ENCODE measurements around the gene CAV2. TPM values are rescaled to one million over a fixed set of nuclear protein-coding genes. Genes with fewer than 3 reads are reported as not detected.

CAV2 gene
- polyA plus RNA-seq, 1 of the 3 experiments (the other 2 are of a cell fraction): 182 TPM

DNA sequence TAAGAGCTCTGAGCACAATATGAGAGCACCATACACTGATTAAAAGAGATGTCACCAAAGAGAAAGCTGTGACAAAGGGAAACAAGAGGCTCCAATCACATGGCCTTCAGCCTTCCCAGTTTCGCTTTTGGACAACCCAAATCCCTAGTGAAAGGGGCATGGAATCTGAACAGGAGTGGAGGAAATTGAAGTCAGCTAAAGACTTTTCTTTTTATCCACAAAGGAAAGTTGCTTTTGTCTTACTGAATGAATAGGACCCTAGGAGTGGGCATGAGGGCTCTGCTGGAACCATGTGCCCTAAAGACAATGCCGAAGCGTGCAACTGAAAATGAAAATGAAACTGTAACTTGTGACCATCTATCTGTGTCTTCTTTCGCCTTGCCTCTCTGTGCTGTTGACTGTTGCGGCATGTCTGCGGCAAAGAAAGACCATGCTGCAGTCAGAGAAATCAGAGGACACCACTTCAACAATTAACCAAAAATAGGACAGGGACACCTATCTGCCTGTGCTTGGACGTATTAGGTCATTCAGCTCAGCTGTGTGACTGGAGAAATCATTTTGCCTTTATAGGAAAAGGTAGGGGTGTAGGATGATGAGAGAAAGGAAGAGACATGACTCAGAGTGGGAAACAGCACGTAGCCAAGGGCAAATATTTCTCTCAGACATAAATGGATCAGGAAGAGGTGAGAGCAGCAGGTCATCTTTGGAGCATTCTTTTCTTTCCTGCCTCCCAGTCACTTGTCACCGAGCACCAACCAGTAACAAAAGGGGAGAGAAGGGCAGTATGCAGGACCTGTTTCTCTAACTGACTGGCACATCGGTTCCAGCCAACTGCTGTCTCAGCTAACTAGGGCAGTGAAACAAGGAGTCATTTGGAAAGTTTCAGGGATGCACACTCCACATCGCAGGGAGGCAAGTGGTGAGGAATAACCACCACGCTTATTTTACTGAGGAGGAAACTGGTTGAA lies 12.3 kb downstream of the CAV2 start:
- peaks cover 72% of the 10 kb centered on the region for H3F3A ChIP-seq (replicated peaks; ENCODE audit: insufficient read depth)
- peak overlapping the region; percentile 93 to 95 for H3K27ac ChIP-seq (ENCODE audit: low read depth in 2 of 2, low read length in 1 of 2)
- no peaks in the 10 kb centered on the region for H3K9me2 ChIP-seq
- H2AFZ ChIP-seq (ENCODE audit: low read depth): peak overlapping the region; percentile 57
- peaks cover 10 to 57% of the 10 kb centered on the region in 2 experiments for H3K4me1 ChIP-seq (ENCODE audit: control insufficient read depth in 1 of 2, insufficient read depth in 2 of 2, low read depth in 1 of 2, low read length in 1 of 2)
- ChIA-PET CTCF (interaction anchor here (1.9 to 3.7 kb wide), 2 partner anchors 14 to 79 kb away, joined by 4 to 12 read pairs; no protein-coding TSS in a partner anchor), POLR2A (no interaction called here)
- no peak for DNase-seq
- TF ChIP-seq FOSL2 (IDR thresholded peaks at IDR 0.05; ENCODE audit: borderline replicate concordance, low read depth) (peak; percentile 86), RXRA (IDR thresholded peaks at IDR 0.05; ENCODE audit: borderline replicate concordance, low read depth) (peak; percentile 76; the same call in 1 of the 2 replicates), NRF1 (IDR thresholded peaks at IDR 0.05; ENCODE audit: low read depth, low read length) (no peak), NFIC (IDR thresholded peaks at IDR 0.05; ENCODE audit: borderline replicate concordance) (peak; percentile 46), TEAD4 (IDR thresholded peaks at IDR 0.05; ENCODE audit: borderline replicate concordance, insufficient read depth) (0 out of 2 replicates have a peak, but pooled peaks have one; percentile 53), YY1 (IDR thresholded peaks at IDR 0.05; ENCODE audit: low read depth) (peak; percentile 14; the same call in 1 of the 2 replicates), RFX5 (IDR thresholded peaks at IDR 0.05; ENCODE audit: low read length) (no peak), TAF1 (IDR thresholded peaks at IDR 0.05; ENCODE audit: borderline replicate concordance, low read depth, low read length) (peak; percentile 36; the same call in 1 of the 2 replicates), SMC3 (IDR thresholded peaks at IDR 0.05; ENCODE audit: low read depth, low read length) (no peak; the same call in 1 of the 2 replicates), JUND (IDR thresholded peaks at IDR 0.05) (peak; percentile 56; the same call in 1 of the 2 replicates), TCF12 (IDR thresholded peaks at IDR 0.05) (peak; percentile 41; the same call in 1 of the 2 replicates)
- TF ChIP-seq, protein P1, sequence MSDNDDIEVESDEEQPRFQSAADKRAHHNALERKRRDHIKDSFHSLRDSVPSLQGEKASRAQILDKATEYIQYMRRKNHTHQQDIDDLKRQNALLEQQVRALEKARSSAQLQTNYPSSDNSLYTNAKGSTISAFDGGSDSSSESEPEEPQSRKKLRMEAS (IDR thresholded peaks at IDR 0.05; ENCODE audit: low read depth): peak; percentile 98
- TF ChIP-seq, protein P2, sequence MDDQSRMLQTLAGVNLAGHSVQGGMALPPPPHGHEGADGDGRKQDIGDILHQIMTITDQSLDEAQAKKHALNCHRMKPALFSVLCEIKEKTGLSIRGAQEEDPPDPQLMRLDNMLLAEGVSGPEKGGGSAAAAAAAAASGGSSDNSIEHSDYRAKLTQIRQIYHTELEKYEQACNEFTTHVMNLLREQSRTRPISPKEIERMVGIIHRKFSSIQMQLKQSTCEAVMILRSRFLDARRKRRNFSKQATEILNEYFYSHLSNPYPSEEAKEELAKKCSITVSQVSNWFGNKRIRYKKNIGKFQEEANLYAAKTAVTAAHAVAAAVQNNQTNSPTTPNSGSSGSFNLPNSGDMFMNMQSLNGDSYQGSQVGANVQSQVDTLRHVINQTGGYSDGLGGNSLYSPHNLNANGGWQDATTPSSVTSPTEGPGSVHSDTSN (IDR thresholded peaks at IDR 0.05): peak; percentile 58
- H3K4me3 ChIP-seq (ENCODE audit: low read depth in 2 of 2, low read length in 1 of 2): peak overlapping the region; percentile 50 to 54
- no peaks in the 10 kb centered on the region; the same call in 1 of the 2 replicates for H3K9me3 ChIP-seq
- H3K4me2 ChIP-seq: peak overlapping the region; percentile 66
- no peaks in the 10 kb centered on the region for H3K27me3 ChIP-seq (ENCODE audit: insufficient read depth)
- H4K20me1 ChIP-seq (ENCODE audit: insufficient read depth): no peaks in the 10 kb centered on the region
- peak overlapping the region; percentile 67 for H3K9ac ChIP-seq
- H3K36me3 ChIP-seq (replicated peaks in 1 of 2; ENCODE audit: control insufficient read depth in 1 of 2, insufficient read depth in 2 of 2, low read length in 1 of 2): peaks cover 20 to 23% of the 10 kb centered on the region in 2 experiments
- 4% methylated on average over 12 of the region's 12 CpGs for WGBS (ENCODE audit: low lambda C conversion rate)
- peaks cover 11% of the 10 kb centered on the region for H3K79me2 ChIP-seq (ENCODE audit: insufficient read depth)

DNA sequence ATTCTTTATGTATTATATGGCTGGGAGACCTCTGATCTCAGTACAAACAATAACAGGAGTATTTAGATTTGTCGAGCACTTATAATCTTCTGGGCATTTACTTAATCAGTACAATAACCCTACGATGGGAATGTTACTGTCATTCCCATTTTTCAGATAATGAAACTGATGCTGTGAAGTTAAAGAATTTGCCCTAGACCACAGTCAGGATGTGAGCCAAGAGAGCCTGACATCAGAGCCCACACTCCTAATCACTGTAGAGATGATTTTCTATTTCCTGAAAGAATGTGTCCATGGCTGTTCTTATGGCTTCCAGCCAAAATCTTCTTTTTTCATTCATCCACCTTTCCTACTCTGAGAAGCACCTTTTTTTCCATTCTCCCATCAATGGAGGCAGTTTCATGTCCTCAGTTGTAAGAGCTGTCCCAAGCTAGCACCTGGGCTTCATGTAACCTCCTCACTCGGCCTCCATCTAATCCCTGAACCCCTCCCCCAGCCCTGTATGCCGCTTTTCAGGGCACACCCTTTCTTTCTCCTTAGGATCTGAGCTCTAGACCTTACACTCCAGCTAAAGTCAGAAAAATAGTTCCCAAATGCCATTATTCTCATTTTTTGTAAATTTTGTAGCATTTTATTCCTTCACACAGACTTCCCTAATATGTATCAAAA lies 13.1 kb downstream of the CAV2 start:
- WGBS (ENCODE audit: low lambda C conversion rate): 18% methylated on average over 4 of the region's 4 CpGs
- Histone ChIP-seq H3K79me2 (ENCODE audit: insufficient read depth) (peaks cover 3% of the 10 kb centered on the region; the same call in 1 of the 2 replicates), H3K27ac (ENCODE audit: low read depth in 2 of 2, low read length in 1 of 2) (peak overlapping the region; percentile 93 to 95), H3K27me3 (ENCODE audit: insufficient read depth) (no peaks in the 10 kb centered on the region), H3K36me3 (replicated peaks in 1 of 2; ENCODE audit: control insufficient read depth in 1 of 2, insufficient read depth in 2 of 2, low read length in 1 of 2) (peaks cover 14 to 16% of the 10 kb centered on the region in 2 experiments), H4K20me1 (ENCODE audit: insufficient read depth) (no peaks in the 10 kb centered on the region), H3K9me3 (no peaks in the 10 kb centered on the region; the same call in 1 of the 2 replicates), H3K9me2 (no peaks in the 10 kb centered on the region), H3K4me2 (peak overlapping the region; percentile 66), H3K4me1 (ENCODE audit: control insufficient read depth in 1 of 2, insufficient read depth in 2 of 2, low read depth in 1 of 2, low read length in 1 of 2) (peaks cover 10 to 61% of the 10 kb centered on the region in 2 experiments), H2AFZ (ENCODE audit: low read depth) (no peak overlapping the region; the same call in 1 of the 2 replicates), H3K9ac (peak overlapping the region; percentile 67), H3F3A (replicated peaks; ENCODE audit: insufficient read depth) (peaks cover 74% of the 10 kb centered on the region), H3K4me3 (ENCODE audit: low read depth in 2 of 2, low read length in 1 of 2) (peak overlapping the region; percentile 50 to 54; a peak in 3 of 4 replicates)
- TF ChIP-seq EZH2phosphoT487 (IDR thresholded peaks at IDR 0.05; ENCODE audit: borderline replicate concordance, low read depth) (no peak), JUND (IDR thresholded peaks at IDR 0.05) (peak; percentile 35; the same call in 1 of the 2 replicates), EP300 (IDR thresholded peaks at IDR 0.05; ENCODE audit: borderline replicate concordance in 1 of 2, low read depth in 1 of 2, low read length in 1 of 2) (peak in 1 of 2 experiments; percentile 41; a peak in 1 of 4 replicates), FOXM1 (IDR thresholded peaks at IDR 0.05; ENCODE audit: low read depth) (no peak), FOSL2 (IDR thresholded peaks at IDR 0.05; ENCODE audit: borderline replicate concordance, low read depth) (peak; percentile 7; the same call in 1 of the 2 replicates), NFIC (IDR thresholded peaks at IDR 0.05; ENCODE audit: borderline replicate concordance) (peak; percentile 93), POLR2AphosphoS5 (IDR thresholded peaks at IDR 0.05; ENCODE audit: low read depth, low read length) (peak; percentile 31; the same call in 1 of the 2 replicates), TCF12 (IDR thresholded peaks at IDR 0.05) (peak; percentile 31; the same call in 1 of the 2 replicates), YY1 (IDR thresholded peaks at IDR 0.05; ENCODE audit: low read depth) (0 out of 2 replicates have a peak, but pooled peaks have one; percentile 34)
- TF ChIP-seq, protein P2 (IDR thresholded peaks at IDR 0.05): peak; percentile 40
- ChIA-PET CTCF (interaction anchor here (1.9 to 3.7 kb wide), 2 partner anchors 13 to 79 kb away, joined by 4 to 12 read pairs; no protein-coding TSS in a partner anchor), POLR2A (no interaction called here)
- DNase-seq: no peak

All from SK-N-SH (cell line).